Ovary (tissue), 9 donors: ENCODE measurements around the gene NOC4L. TPM values are rescaled to one million over a fixed set of nuclear protein-coding genes. Genes with fewer than 3 reads are reported as not detected.
"Not testable (repeated sequence)": the region's sequence is repeated elsewhere in the genome, so short reads cannot be mapped to it uniquely, and the experiment has no call there.

Experiments used
- DNase-seq, 5 donors: peaks; one replicate each; pipeline ENCODE4 v3.0.0-alpha.2; 2019 to 2020
- H3K27ac ChIP-seq, 2 donors: fragments of 200-600 bp; one replicate each; pipeline versions ENCODE4 v1.5.1 to v1.8.0; 2019 to 2022
- H3K27me3 ChIP-seq: fragments of 200-600 bp; one replicate; pipeline ENCODE4 v1.8.0; 2022
- H3K36me3 ChIP-seq: fragments of 200-600 bp; sonication (generic); one replicate; pipeline ENCODE4 v1.5.1; 2019
- H3K4me1 ChIP-seq: one replicate; pipeline ENCODE4 v1.8.1; 2013; ENCODE audit warnings: mild to moderate bottlenecking, moderate library complexity; ENCODE audit not compliant: insufficient read depth
- H3K4me3 ChIP-seq: fragments of 200-600 bp; sonication (generic); one replicate; pipeline ENCODE4 v1.5.1; 2017
- H3K9me3 ChIP-seq, 2 donors: fragments of 200-600 bp in 1 of 2; sonication (generic) in 1 of 2; one replicate each; pipeline versions ENCODE4 v1.5.1 to v1.8.1; 2013 to 2019; ENCODE audit warnings: mild to moderate bottlenecking in 1 of 2, moderate library complexity in 1 of 2
- CTCF ChIP-seq, 3 donors: fragments of 450-650 bp in 2 of 3; fragments of 200-600 bp in 1 of 3; IDR thresholded peaks; one replicate each; pipeline versions ENCODE4 v1.5.1 to v1.8.0; 2016 to 2022; ENCODE audit warnings: antibody characterized with exemption in 3 of 3, mild to moderate bottlenecking in 1 of 3
- EP300 ChIP-seq: sonication (generic); formaldehyde crosslinking; IDR thresholded peaks from one replicate; pipeline ENCODE4 v1.6.1; 2017; ENCODE audit warnings: antibody characterized with exemption
- POLR2A ChIP-seq: fragments of 450-650 bp; IDR thresholded peaks from one replicate; pipeline ENCODE4 v1.6.1; 2017; ENCODE audit warnings: antibody characterized with exemption, mild to moderate bottlenecking, moderate library complexity
- WGBS, 3 donors: extraction: QIAGEN DNeasy Blood & Tissue Kit in 1 of 3; methylation state at CpG; one replicate each; pipeline versions ENCODE4 v1.1.5 to v1.1.7; 2013 to 2017; 5-methylcytosine and 5-hydroxymethylcytosine counted together
- intact Hi-C, 4 donors: fragments of 100-400 bp; cut with DNase I; formaldehyde crosslinking; loops; one replicate each; pipeline versions ENCODE4 v1.11.0 to v1.15.1; 2022 to 2023
- polyA plus RNA-seq, 2 donors: library from polyadenylated mRNA; stranded (reverse); fragments of 200-250 nt in 1 of 2; fragments of 350-450 nt in 1 of 2; fragmentation: Illumina TruSeq in 1 of 2; extraction: RNeasy Lipid Tissue Mini Kit (QIAGEN cat#74804) in 1 of 2; gene quantifications; one replicate each; pipeline ENCODE4 v1.2.3, GENCODE V29; 2013 to 2014
- total RNA-seq, 7 donors: library from RNA; depleted of rRNA in 2 of 7; stranded (reverse); fragments of >200 nt in 2 of 7; fragmentation: NEBNext Ultra II Directional in 3 of 7; extraction: Animal tissue kit (Norgen Biotek cat#: 25700) in 3 of 7; gene quantifications; one replicate each; pipeline versions ENCODE4 v1.1.0 to v1.2.4, GENCODE V29; 2016 to 2023
- donor health status: DM: no; HTN: no; CAD: no; lungs with moderate emphysema.
- donor health status: DM: no; HTN: no; CAD: no.
- donor health status: Bipolar disorder and iron deficiency.
- donor health status: DM: yes; HTN: yes; CAD: no.
- donor health status: DM: no; HTN: no; CAD: no.
- donor health status: DM: yes; HTN: yes; CAD: no.

The NOC4L gene
- total and polyA plus RNA-seq, 9 donors = 1.2 to 24.6 (median 18.5) TPM

- DNase-seq = no peak
These were observed 46.7 kb downstream of the NOC4L start for GRCh38 chr12:132190834-132191500.

GRCh38 chr12:132191715-132192553 lies 47.7 kb downstream of the NOC4L start:
- no peak overlapping the region for H3K4me3 ChIP-seq
- no peaks in the 10 kb centered on the region for H3K36me3 ChIP-seq
- H3K4me1 ChIP-seq = peaks cover 5% of the 10 kb centered on the region
- DNase-seq = no peak
- WGBS, 3 donors = 60 to 78% (median 65%) methylated on average over 31 of the region's 31 CpGs
- no peaks in the 10 kb centered on the region for H3K27me3 ChIP-seq
- peaks cover 0 to 4% of the 10 kb centered on the region in 2 donors for H3K9me3 ChIP-seq
- no peak overlapping the region for H3K27ac ChIP-seq
- intact Hi-C loops = no loop called here
- TF ChIP-seq CTCF (IDR thresholded peaks at IDR 0.05) = no peak
- no peak for TF ChIP-seq EP300
- no peak for TF ChIP-seq POLR2A

More at GRCh38 chr12:132190834-132191500, 46.7 kb downstream of the NOC4L start:
- Histone ChIP-seq H3K27me3 (no peaks in the 10 kb centered on the region), H3K27ac (no peak overlapping the region), H3K9me3 (peaks cover 0 to 4% of the 10 kb centered on the region in 2 donors), H3K4me3 (no peak overlapping the region), H3K36me3 (no peaks in the 10 kb centered on the region), H3K4me1 (peaks cover 5% of the 10 kb centered on the region)
- WGBS, 3 donors = 83 to 88% (median 87%) methylated on average over 30 of the region's 30 CpGs
- no peak for TF ChIP-seq EP300
- no peak for TF ChIP-seq CTCF (IDR thresholded peaks at IDR 0.05)
- no peak for TF ChIP-seq POLR2A
- intact Hi-C loops = no loop called here

GRCh38 chr12:132194056-132194455 lies 49.8 kb downstream of the NOC4L start:
- DNase-seq = no peak
- intact Hi-C loops = no loop called here
- WGBS, 3 donors = 56 to 69% (median 60%) methylated on average over 10 of the region's 10 CpGs
- H3K9me3 ChIP-seq = peaks cover 0 to 4% of the 10 kb centered on the region in 2 donors
- H3K27ac ChIP-seq = no peak overlapping the region
- no peaks in the 10 kb centered on the region for H3K27me3 ChIP-seq
- TF ChIP-seq POLR2A = no peak
- no peak overlapping the region for H3K4me3 ChIP-seq
- H3K4me1 ChIP-seq = peaks cover 5% of the 10 kb centered on the region
- no peaks in the 10 kb centered on the region for H3K36me3 ChIP-seq

GRCh38 chr12:132194556-132194955 lies 50.3 kb downstream of the NOC4L start:
- TF ChIP-seq POLR2A (no peak), CTCF (IDR thresholded peaks at IDR 0.05) (no peak), EP300 (no peak)
- 75 to 81% (median 76%) methylated on average over 8 of the region's 8 CpGs for WGBS, 3 donors
- Histone ChIP-seq H3K27me3 (no peaks in the 10 kb centered on the region), H3K4me1 (peaks cover 3% of the 10 kb centered on the region), H3K9me3 (peaks cover 0 to 4% of the 10 kb centered on the region in 2 donors), H3K4me3 (no peak overlapping the region), H3K36me3 (no peaks in the 10 kb centered on the region), H3K27ac (no peak overlapping the region)
- DNase-seq = no peak
- intact Hi-C loops = no loop called here

GRCh38 chr12:132195242-132195641 lies 51.0 kb downstream of the NOC4L start:
- H3K4me1 ChIP-seq, H3K4me3 ChIP-seq, H3K27me3 ChIP-seq, DNase-seq, H3K36me3 ChIP-seq, H3K27ac ChIP-seq, intact Hi-C loops, H3K9me3 ChIP-seq: not testable (repeated sequence)
- WGBS, 3 donors = 85 to 89% (median 88%) methylated on average over 12 of the region's 12 CpGs
